GM19328 (cell line): ENCODE results near the gene ZFP3.
"Not testable (repeated sequence)": the region's sequence is repeated elsewhere in the genome, so short reads cannot be mapped to it uniquely, and the experiment has no call there.

Source experiments
- ATAC-seq: cut with Tn5 transposase; IDR thresholded peaks from one replicate; pipeline ENCODE4 v1.9.1; 2021; ENCODE audit warnings: mild to moderate bottlenecking, moderate library complexity; ENCODE audit not compliant: unreplicated experiment

The ZFP3 gene

DNA sequence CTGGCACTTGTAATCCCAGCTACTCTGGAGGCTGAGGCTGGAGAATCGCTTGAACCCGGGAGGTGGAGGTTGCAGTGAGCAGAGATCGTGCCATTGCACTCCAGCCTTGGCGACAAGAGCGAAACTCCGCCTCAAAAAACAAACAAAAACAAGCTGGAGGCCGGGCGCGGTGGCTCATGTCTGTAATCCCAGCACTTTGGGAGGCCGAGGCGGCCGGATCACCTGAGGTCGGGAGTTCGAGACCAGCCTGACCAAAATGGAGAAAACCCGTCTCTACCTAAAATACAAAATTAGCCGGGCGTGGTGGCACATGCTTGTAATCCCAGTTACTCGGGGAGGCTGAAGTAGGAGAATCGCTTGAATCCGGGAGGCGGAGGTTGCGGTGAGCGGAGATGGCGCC is 992 bp upstream of the ZFP3 start:
- ATAC-seq = not testable (repeated sequence)

DNA sequence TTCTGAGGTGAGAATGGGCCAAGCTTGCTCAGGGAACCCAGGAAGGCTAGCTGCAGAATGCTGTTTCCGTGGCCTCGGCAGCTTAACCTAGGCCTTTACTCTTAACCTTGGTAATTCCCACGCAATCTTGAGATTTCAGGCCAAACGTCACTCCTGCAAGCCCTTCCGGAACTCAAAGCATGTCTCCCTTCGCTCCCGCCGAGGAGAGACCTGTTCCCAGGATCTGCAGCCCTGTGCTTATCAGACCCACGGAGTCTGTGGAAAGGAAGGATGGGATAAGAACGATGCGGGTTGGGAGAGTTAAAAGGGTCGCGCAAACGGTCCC is 524 bp upstream of the ZFP3 start:
- no peak for ATAC-seq

DNA sequence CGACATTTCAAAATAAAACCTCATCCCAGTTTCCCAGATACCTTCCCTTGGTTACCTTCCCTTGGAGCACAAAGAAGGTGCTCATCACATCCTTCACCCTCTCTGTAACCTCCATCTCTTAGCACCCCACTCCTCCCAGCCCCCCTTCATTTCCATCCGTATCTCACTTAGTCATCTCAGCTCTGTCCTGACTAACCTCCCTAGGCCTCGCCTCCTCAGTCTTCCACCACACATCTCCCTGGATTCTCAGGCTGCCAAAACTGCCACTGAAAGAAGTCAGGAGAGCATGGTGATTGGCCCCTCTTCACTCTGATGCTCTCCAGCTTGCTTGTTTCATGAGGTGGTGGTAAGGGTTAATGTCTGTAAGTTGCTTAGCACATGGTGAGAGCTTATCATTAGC is 2.3 kb downstream of the ZFP3 start:
- no peak for ATAC-seq

DNA sequence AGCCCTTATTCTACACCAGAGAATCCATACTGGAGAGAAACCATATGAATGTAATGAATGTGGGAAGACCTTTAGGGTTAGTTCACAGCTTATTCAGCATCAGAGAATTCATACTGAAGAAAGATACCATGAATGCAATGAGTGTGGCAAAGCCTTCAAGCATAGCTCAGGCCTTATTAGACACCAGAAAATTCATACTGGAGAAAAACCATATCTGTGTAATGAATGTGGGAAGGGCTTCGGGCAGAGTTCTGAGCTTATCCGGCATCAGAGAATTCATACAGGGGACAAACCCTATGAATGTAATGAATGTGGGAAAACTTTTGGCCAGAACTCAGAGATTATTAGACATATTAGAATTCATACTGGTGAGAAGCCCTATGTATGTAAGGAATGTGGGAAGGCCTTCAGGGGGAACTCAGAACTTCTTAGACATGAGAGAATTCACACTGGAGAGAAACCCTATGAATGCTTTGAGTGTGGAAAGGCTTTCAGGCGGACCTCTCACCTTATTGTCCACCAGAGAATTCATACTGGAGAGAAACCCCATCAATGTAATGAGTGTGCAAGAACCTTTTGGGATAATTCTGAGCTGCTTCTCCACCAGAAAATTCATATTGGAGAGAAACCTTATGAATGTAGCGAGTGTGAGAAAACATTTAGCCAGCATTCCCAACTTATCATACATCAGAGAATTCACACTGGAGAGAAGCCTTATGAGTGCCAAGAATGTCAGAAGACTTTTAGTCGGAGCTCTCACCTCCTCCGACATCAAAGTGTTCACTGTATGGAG is 14.1 kb downstream of the ZFP3 start:
- no peak for ATAC-seq

DNA sequence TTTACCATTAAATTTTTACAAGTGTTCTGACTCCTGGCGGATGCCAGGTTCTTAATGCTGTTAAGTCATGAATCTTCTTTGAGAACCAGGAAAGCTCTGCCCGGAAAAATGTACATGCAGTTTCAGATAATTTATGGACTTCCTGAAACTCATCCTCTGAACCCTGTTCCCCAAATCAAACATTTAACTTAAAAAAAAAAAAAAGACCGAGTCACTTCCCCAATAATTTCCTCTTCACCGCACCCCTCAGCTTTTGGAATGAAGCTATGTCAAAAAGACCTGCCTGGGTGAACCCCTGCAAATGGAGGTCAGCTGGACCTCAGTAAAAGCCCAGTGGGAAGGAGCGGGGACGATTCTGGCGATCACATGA is 18.4 kb downstream of the ZFP3 start:
- no peak for ATAC-seq

DNA sequence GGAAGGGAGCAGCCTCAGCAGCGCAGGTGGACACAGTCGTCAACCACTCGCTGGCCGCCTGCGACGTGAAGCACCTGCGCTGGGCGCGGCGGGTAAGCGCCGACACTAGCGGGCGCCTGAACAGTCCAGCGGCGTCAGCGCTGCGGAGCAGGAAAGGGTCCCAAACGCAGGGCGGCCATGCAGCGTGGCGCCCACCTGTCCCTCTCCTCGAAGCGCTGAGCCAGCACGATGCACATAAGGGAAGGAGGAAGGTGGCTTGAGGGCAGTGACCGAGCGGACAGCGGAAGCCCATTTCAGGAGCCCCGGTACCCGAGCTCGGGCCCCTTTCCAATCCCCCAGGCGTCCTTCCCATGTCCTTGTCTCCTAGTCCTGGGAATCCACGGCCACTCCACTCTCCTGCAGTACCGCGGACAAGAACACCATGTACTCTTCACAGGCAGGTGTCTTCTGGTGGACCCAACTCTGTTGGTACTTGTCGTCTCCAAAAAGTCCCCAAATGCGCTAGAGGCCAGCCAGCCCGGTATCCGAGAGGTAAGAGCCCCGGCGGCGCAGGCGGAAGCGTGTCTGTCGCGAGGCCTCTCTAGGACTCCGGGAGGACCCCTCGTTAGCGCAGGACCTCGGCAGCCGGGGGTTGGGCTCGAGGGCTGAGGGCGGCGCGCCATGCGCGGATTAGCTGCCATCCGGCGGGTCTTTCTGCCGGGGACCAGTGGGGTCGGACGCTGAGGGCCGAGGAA is 19.0 kb downstream of the ZFP3 start:
- no peak for ATAC-seq

DNA sequence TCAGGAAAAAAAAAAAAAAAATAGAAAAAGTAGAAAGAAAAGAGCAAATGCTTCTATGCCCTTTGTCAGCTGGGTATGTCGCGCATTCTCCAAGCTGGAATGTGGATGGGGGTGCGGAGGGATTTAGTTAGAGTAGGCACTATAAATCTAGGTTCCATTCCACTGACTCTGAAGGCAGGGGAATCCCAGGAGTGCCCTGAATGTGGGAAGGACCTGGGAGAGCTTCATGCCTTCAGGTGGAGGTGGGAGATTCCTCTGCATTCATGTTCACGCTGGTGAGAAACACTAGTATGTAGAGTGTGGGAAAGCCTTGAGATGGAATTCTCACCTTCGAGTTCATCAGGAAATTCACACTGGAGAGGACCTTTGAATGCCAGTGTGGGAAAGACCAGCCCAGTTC is 21.0 kb downstream of the ZFP3 start:
- ATAC-seq = no peak

DNA sequence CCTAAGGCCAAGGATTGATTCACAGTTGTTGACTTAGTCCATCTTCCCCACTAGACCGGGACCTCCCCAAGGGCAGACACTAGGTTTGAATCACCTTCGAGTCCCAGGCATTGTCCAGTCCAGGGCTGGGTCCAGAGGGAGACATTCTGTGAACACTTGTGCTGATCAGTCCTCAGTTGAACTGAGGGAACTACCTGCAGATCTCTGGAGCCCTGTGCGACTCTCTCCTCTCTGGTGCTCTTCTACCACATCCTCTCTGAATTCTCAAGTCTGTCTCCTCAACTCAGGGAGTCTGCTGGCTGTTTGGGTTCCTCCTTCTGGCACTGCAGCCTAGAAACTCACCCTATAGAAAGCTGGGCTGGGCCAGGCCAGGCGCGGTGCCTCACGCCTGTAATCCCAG is 22.6 kb downstream of the ZFP3 start:
- no peak for ATAC-seq

DNA sequence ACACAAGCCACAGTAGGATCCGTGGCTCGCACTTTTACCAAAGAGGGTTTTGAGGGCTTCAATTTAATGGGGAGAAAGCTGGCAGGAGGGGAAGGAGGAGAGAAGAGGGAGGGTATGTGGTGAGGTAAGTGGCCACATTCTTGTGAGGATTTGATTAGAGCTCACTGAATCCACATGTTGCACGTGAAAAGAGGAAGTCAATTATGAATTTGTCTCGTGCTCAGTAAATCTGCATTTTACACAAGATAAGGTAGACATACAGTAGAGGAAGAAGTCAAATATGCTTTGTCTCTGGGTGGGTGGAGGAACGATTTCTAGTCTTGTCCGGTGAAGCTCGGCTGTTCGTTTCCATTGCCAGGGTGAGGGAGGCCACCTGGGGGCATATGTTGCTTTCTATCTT is 32.5 kb downstream of the ZFP3 start:
- no peak for ATAC-seq

DNA sequence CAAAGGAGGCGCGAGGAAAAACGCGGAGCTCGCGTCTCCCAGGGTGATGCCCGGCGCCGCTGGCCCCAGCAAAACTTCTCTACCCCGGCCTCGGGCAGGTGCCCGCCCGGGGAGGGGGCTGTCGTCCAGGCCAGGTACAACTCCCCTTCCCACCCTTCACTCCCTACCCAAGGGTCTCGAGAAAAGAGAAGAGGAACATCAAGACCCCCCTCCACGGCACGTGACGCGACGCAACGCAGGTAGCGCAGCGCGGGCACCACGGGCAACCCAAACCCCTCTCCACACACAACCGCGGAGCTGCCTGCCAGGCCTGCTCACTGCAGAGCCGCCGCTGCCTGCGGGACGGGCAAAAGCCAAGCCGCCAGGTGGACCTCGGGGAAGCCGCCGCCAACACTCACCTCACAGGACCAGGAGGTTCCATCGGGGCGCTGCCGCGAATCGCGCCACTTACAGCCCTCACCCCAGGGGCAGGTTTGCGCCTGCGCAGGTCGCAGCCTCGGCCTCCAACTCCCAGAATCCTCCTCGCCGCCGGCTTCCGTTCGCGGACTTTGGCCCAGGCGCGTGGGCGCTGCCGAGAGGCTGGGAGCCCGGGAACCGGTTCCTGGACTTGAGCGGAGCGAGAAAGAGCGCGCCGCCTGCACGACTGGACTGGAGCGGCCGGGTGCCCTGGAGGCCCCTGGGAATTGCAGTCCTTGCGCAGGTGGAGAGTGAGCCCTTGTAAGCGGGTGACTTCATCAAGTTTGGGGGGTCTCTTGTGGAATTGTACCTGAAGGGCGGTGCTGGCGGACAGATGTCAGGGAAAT is 33.3 kb downstream of the ZFP3 start, which contains the start of gene ZNF232:
ZNF232 (minus strand) TSS at position 477 of the 803 bp plus-strand sequence; CDS start at position 421, 56 bp downstream.
- ATAC-seq = peak; percentile 86

DNA sequence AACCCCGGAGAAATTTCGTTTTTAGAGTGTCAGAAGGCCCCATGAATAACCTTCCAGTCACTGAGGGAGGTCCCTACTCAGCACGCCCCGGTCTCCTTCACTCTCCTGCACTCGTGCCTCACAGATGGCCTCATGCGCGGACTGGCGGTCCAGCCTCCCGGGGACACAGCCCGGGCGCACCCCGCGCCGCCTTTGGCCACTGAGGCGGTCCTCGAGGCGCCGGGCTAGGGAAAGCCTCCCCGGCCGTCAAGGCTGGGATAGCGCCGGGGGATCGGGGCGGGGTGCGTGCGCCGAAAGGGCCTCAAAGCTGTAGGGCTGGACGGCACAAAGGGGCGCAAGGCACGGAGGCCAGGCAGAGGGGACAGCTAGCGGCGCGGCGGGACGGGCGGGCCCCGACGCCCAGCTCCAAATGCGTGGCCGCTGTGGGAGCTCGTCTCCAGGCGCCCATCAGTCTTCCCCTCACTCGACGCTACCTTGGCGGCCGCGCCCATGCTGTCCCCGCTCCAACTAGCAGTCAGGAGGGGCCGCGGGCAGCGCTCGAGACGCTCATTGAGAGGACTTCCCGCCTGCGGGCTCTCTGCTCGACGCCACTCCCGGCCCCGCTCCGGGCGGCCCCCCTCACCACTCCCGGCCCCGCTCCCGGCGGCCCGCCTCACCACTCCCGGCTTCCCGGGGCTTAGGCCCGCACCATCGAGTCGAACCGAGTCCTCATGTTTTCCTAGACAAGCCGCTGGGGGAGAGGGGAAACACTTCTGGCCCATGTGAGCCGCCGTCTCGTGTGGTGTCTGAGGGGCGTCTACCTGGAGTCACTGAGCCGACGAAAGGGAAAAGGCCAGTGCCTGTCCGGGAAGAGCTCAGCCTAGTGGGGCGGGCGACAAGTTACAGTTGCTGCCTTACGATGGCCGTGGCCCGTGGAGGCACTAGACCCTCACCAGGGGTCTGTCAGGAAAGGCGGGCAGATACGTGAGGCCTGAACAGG is 37.7 kb downstream of the ZFP3 start, which contains the start of gene USP6:
USP6 (plus strand) TSS at position 360 of the 979 bp plus-strand sequence. CDS start 14,336 bp downstream, outside the sequence.
- no peak for ATAC-seq

DNA sequence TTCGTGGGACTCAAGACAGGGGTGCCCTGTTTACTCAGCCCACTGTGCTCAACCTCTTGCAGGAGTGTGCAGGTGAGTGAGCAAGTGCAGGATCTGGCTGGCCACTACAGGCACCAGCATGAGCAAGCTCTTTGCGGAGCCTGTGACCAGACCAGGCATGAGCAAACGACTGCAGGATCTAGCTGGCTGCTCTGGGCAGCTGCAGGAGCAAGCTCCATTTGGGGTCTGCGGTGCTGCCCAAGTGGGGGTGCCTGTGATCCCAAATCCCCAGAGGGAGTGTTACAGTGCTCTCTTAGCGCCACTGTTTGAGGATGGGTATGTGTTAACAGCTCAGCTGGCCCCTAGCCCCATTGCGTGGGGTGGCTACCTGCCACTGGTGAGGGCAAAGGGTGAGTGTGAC is 40.0 kb downstream of the ZFP3 start:
- no peak for ATAC-seq

DNA sequence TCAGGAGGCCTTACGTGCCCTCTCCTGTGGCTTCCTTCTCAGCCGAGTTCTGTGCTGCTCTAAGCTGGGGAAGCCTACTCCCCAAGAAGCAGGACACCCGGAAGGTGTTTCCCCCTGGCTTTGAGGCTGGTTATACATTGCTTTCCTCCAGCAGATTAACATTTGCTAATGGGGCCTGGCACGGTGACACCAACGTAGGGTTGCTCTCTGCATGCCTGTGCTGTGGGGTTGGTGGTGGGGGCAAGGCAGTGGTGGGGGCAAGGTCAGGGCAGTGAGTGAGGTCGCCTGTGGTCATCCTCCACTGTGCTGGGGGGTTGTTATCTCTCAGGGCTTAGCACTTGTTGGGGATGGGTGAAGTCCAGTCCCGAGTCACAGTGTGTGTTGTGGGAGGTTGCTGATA is 41.8 kb downstream of the ZFP3 start:
- ATAC-seq = no peak

DNA sequence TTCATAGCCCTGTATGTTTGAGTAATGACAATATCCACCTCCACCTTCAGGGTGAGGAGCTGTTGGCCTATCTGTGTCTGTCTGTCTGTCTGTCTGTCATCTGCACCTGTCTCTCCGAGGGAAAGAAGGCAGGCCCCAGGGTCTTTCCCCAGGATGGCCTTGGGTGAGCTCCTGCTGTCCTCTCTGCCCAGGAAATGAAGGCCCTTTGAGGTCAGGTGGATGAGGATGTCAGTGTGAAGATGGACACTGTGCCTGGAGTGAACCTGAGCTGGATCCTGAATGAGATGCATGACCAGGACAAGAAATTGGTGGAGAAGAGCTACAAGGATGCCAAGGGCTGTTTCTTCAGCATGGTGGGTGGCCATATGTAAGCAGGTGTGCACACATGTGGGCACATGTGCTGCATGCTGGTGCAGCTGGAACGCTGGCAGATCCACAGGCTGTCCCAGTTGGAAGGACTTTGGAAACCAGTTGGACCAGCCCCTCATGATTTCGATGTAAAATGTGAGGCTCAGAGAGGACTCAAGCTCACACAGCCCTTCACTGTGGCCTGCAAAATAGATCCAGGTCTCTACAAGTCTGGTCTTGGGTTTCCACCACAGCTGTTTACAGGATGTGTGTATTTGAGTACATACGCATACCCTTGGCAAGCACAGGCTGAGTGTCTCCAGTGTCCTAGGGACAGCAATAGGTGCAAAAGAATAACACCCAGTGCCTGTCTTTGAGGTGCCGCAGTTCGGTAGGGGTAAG is 42.3 kb downstream of the ZFP3 start:
- ATAC-seq = not testable (repeated sequence)

DNA sequence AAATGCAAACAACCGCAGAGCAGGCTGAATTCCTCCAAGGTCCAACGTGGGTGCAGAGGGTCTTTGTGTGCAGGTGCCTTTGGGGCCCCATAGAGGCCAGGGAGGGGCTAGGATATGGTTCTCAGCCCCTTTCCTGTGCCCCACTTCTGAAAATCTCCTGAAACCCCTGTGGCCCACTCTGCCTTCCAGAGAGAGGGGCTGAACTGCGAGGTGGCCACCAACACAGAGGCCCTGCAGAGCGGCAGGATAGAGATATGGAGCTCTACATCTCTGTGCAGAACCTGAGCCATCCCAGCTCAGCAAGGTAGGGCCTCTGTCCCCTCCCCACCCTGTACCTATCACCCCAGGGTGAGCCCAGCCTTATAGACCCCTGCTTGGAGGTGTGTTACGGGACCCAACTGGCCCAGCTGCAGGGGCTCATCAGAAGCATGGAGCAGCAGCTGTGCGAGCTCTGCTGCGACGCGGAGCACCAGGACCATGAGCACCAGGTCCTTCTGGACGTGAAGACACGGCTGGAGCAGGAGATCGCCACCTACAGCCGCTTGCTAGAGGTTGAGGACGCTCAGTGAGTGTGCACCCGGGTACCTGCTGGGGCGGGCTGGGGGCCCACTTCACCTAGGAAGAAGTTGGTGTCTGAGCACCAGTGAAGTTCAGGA is 43.0 kb downstream of the ZFP3 start:
- no peak for ATAC-seq

DNA sequence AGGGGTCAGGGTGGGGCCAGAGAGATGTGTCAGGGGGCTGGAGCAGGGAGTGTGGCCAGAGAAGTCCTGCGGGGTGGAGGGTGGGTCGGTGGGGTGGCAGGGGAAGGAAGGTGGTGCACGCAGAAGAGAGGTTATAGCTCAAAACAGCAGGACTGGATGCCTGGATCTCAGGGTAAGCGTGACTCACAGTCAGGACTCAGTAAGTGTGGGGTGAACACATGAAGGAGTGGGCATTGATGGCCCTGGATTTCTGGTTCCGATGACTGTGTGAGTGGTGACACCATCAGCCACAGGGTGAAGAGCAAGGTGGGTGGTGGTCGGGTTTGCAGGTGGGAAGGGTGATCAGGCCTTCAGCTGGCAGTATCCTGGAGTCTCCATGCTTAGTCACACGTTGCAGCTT is 43.8 kb downstream of the ZFP3 start:
- not testable (repeated sequence) for ATAC-seq

DNA sequence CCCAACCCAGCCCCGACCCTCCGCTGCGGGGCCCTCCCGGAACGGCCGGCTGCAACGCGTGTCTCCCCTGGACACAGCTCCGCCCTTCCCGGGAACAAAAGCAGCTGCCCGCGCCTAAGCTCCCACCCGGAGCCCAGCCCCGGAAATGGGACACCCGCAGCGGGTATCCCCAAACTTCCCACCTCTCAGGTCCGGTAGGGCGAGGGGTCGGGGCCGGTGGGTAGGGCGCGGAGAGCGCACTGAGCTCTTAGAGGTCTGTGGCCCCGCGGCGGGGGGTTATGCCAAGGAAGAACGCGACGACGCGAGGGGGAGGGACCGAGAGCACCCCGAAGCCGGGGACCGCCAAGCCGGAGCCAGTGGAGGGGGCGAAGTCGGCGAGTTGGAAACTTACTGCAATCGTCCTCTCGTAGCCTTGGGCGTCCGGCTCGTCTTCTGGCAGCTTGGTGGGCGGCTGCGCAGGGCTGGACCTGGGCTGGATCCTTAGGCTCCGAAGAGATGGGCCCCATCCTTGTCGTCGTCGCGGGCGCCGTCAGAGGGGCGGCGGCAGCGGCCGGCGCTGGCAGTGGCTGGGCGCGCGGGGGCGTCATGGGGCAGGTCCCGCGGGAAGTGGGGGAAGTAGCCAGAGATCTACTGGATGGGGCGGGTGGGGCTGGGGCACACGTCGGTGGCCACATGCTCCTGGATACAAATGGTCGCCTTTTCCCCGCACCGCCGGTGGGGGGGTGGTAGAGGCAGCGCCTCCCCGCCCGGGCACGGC is 44.5 kb downstream of the ZFP3 start:
- ATAC-seq = no peak

DNA sequence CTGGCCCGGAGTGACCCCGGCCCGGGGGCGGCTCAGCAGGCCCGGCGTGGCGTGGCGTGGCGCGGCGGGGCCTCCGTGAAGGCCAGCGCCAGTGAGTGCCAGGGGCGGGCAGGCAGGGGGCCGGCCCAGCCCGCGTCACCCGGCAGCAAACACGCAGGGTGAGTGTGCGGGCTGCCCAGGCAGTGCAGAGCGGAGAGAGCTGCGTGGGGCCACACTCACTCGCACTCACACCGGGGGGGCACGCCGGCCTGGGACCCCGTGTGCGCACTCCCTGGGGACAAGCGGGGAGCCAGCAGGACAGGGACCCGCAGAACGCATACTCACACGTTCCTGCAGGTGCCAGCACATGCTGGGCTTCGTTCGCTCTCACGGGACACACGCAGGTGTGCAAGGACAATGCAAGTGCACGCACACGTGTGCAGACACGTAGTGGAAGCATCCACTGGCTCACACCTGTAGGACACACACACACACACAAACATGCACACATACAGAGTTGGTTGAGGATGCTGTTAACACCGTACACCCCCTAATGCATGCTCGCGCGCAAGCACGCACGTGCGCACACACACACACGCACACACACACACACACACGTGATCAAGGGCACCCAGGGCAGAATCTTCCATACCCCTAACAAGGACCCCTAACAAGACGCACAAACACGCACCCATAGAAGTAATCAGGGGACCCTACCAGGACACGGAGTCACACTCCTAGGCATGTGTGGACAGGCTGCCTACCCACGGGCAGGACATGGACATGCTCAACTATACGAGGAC is 45.3 kb downstream of the ZFP3 start:
- no peak for ATAC-seq
